ENCODE measurements around the gene IRF6. TPM values are rescaled to one million over a fixed set of nuclear protein-coding genes. Genes with fewer than 3 reads are reported as not detected.

IRF6 gene
- total RNA-seq, 1 donor from 2014 or later: 23.4 TPM

- Mint-ChIP-seq H3K27me3 (peaks cover 22% of the 10 kb centered on the region), H3K4me3 (ENCODE audit: low read depth) (no peak overlapping the region), H3K9me3 (ENCODE audit: low read depth) (no peaks in the 10 kb centered on the region), H3K36me3 (ENCODE audit: insufficient read depth) (no peaks in the 10 kb centered on the region), H3K4me1 (ENCODE audit: low read depth) (no peaks in the 10 kb centered on the region), H3K27ac (no peak overlapping the region)
- no peak for TF ChIP-seq CTCF (IDR thresholded peaks at IDR 0.05; ENCODE audit: unreplicated experiment)
- no peak for DNase-seq (ENCODE audit: low spot score, unreplicated experiment)
Measured at GRCh38 chr1:209816923-209817322, 11.0 kb upstream of the IRF6 start.

GRCh38 chr1:209815931-209816341 is 10.0 kb upstream of the IRF6 start:
- no peak for TF ChIP-seq CTCF (IDR thresholded peaks at IDR 0.05; ENCODE audit: unreplicated experiment)
- no peak for DNase-seq (ENCODE audit: low spot score, unreplicated experiment)
- Mint-ChIP-seq H3K4me1 (ENCODE audit: low read depth) (no peaks in the 10 kb centered on the region), H3K27ac (peak overlapping the region; percentile 29), H3K9me3 (ENCODE audit: low read depth) (no peaks in the 10 kb centered on the region), H3K36me3 (ENCODE audit: insufficient read depth) (no peaks in the 10 kb centered on the region), H3K4me3 (ENCODE audit: low read depth) (no peak overlapping the region), H3K27me3 (peaks cover 17% of the 10 kb centered on the region)

- peaks cover 12% of the 10 kb centered on the region for H3K27me3 Mint-ChIP-seq
- H3K36me3 Mint-ChIP-seq (ENCODE audit: insufficient read depth): no peaks in the 10 kb centered on the region
- H3K4me1 Mint-ChIP-seq (ENCODE audit: low read depth): peaks cover 2% of the 10 kb centered on the region
- H3K9me3 Mint-ChIP-seq (ENCODE audit: low read depth): no peaks in the 10 kb centered on the region
- DNase-seq (ENCODE audit: low spot score, unreplicated experiment): no peak
- no peak for TF ChIP-seq CTCF (IDR thresholded peaks at IDR 0.05; ENCODE audit: unreplicated experiment)
- no peak overlapping the region for H3K27ac Mint-ChIP-seq
- no peak overlapping the region for H3K4me3 Mint-ChIP-seq (ENCODE audit: low read depth)
Measured at GRCh38 chr1:209815490-209815889, 9.5 kb upstream of the IRF6 start.

GRCh38 chr1:209813902-209814301 is 8.0 kb upstream of the IRF6 start:
- no peak for DNase-seq (ENCODE audit: low spot score, unreplicated experiment)
- Mint-ChIP-seq H3K4me1 (ENCODE audit: low read depth) (peaks cover 2% of the 10 kb centered on the region), H3K27ac (no peak overlapping the region), H3K4me3 (ENCODE audit: low read depth) (no peak overlapping the region), H3K27me3 (peaks cover 5% of the 10 kb centered on the region), H3K36me3 (ENCODE audit: insufficient read depth) (no peaks in the 10 kb centered on the region), H3K9me3 (ENCODE audit: low read depth) (no peaks in the 10 kb centered on the region)
- TF ChIP-seq CTCF (IDR thresholded peaks at IDR 0.05; ENCODE audit: unreplicated experiment): no peak

- H3K4me3 Mint-ChIP-seq (ENCODE audit: low read depth): no peak overlapping the region
- TF ChIP-seq CTCF (IDR thresholded peaks at IDR 0.05; ENCODE audit: unreplicated experiment): no peak
- H3K27me3 Mint-ChIP-seq: no peaks in the 10 kb centered on the region
- H3K36me3 Mint-ChIP-seq (ENCODE audit: insufficient read depth): no peaks in the 10 kb centered on the region
- peaks cover 4% of the 10 kb centered on the region for H3K4me1 Mint-ChIP-seq (ENCODE audit: low read depth)
- no peak overlapping the region for H3K27ac Mint-ChIP-seq
- DNase-seq (ENCODE audit: low spot score, unreplicated experiment): no peak
- no peaks in the 10 kb centered on the region for H3K9me3 Mint-ChIP-seq (ENCODE audit: low read depth)
Measured at GRCh38 chr1:209810783-209811182, 4.8 kb upstream of the IRF6 start.

Measured in progenitor cell of endocrine pancreas (in vitro differentiated cells).